SU-DHL-6 (cell line): ENCODE measurements around the gene H2BK1.

Experiments used
- CTCF ChIP-seq: fragments of 200-600 bp; sonication (generic); IDR thresholded peaks from one replicate; pipeline ENCODE4 v1.5.1; 2017; ENCODE audit warnings: antibody characterized with exemption, mild to moderate bottlenecking, low read length, moderate library complexity; ENCODE audit not compliant: insufficient read depth, poor library complexity, severe bottlenecking
- EZH2phosphoT487 ChIP-seq: fragments of 200-600 bp; sonication (generic), shearing (Covaris generic); conservative IDR thresholded peaks from 2 replicates; pipeline ENCODE4 v1.6.1; 2018; ENCODE audit warnings: mild to moderate bottlenecking, antibody characterized with exemption, low read length, moderate library complexity, mixed read lengths

DNA sequence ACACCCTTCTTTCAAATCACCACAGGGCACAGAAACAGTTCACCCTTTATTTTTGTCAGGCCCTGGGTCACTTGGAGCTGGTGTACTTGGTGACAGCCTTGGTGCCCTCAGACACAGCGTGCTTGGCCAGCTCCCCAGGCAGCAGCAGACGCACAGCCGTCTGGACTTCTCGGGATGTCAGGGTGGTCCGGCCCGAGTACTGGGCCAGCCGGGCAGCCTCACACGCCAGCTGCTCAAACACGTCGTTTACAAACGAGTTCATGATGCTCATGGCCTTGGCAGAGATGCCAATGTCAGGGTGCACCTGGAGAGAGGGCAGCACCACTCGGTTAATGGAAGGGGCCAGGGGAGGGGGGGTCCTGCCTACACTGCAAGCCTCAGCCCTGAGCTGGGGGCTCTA is 2.5 kb downstream of the H2BK1 start:
- TF ChIP-seq CTCF (no peak), EZH2phosphoT487 (no peak)
